Measurements from ENCODE around the gene SLC25A21. TPM values are rescaled to one million over a fixed set of nuclear protein-coding genes. Genes with fewer than 3 reads are reported as not detected.

Gene SLC25A21
- total RNA-seq, 1 donor from 2014 or later = 0.81 TPM

DNA sequence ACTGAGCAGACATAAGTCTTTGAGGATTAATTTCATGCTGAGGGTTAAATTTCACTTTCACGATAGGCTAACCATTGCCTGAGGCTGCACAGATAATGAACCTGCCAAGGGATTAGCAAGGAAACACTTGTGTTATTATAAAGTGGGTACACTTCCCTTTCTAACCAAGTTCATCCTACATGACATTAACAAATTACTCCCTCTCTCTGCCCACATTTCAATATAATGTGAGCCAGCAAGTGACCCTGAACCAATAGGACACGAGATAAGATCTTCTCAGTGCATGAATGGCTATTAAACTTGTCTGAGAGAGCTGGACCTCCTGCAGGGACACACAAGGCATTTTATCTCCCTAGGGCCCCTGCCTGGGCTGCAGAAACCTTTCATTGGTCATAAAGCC lies 337.3 kb downstream of the SLC25A21 start:
- H3K4me3 ChIP-seq (ENCODE audit: low read depth, low read length) = no peak overlapping the region
- TF ChIP-seq, protein P1, sequence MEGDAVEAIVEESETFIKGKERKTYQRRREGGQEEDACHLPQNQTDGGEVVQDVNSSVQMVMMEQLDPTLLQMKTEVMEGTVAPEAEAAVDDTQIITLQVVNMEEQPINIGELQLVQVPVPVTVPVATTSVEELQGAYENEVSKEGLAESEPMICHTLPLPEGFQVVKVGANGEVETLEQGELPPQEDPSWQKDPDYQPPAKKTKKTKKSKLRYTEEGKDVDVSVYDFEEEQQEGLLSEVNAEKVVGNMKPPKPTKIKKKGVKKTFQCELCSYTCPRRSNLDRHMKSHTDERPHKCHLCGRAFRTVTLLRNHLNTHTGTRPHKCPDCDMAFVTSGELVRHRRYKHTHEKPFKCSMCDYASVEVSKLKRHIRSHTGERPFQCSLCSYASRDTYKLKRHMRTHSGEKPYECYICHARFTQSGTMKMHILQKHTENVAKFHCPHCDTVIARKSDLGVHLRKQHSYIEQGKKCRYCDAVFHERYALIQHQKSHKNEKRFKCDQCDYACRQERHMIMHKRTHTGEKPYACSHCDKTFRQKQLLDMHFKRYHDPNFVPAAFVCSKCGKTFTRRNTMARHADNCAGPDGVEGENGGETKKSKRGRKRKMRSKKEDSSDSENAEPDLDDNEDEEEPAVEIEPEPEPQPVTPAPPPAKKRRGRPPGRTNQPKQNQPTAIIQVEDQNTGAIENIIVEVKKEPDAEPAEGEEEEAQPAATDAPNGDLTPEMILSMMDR (conservative IDR thresholded peaks at IDR 0.05; ENCODE audit: low read depth, low read length) = no peak
- no peak for DNase-seq (ENCODE audit: low read depth)

DNA sequence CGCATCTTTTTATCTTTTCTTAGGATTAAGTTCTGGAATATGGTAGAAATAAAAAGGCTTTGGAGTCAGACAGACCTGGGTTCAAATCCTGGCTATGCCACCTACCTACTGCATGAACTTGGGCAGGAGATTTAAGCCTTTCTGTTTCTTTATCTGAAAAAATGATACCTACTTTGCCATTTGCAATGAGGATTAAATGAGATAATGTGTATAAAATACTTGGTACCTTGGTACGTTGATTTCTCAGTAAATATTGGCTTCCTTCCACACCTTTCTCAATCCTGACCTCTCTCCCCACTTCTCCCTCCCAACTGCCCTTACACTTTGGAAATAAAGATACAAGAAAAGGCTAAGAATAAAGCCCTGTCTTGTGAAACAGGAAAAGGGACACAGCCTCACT lies 338.1 kb downstream of the SLC25A21 start:
- TF ChIP-seq, protein P1 (conservative IDR thresholded peaks at IDR 0.05; ENCODE audit: low read depth, low read length) = no peak
- H3K4me3 ChIP-seq (ENCODE audit: low read depth, low read length) = no peak overlapping the region
- no peak for DNase-seq (ENCODE audit: low read depth)

DNA sequence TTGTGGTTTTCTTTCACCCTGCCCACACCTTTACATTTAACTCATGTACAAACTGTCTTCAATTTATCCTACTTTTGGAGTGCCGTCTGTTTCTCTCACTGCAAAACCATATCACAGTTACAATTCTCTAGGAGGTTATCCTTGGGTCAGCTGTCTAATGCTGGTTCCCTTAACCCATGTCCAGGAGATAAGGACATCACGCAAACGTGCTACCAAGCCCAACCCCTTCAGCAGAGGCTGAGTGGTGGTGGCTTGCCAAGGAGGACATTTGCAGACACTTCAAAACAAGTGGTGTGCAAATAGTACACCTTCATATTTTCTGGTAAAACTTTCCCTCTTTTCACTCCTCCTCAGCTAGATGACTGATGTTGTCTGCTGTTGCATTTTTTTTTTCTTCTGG lies 342.9 kb downstream of the SLC25A21 start:
- no peak overlapping the region for H3K4me3 ChIP-seq (ENCODE audit: low read depth, low read length)
- TF ChIP-seq, protein P1 (conservative IDR thresholded peaks at IDR 0.05; ENCODE audit: low read depth, low read length) = no peak
- no peak for DNase-seq (ENCODE audit: low read depth)

DNA sequence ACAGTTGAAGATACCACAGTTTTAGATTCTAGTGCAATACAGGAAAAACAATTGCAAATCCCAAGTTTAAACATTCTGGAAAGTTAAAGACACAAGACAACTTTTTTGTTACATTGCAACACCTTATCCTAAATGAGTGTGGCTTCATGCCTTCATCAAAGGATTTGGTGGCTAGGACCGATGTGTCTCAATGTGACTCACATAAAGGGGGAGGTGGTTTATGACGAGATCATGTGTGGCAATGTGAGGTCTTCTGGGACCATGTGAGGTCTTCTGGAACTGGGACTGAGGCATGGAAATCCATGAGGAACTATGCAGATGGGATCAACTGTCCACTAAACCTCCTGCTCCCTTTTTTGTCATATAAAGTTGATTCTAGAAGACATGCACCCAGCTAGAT lies 344.5 kb downstream of the SLC25A21 start:
- no peak overlapping the region for H3K4me3 ChIP-seq (ENCODE audit: low read depth, low read length)
- TF ChIP-seq, protein P1 (conservative IDR thresholded peaks at IDR 0.05; ENCODE audit: low read depth, low read length) = no peak
- no peak for DNase-seq (ENCODE audit: low read depth)

DNA sequence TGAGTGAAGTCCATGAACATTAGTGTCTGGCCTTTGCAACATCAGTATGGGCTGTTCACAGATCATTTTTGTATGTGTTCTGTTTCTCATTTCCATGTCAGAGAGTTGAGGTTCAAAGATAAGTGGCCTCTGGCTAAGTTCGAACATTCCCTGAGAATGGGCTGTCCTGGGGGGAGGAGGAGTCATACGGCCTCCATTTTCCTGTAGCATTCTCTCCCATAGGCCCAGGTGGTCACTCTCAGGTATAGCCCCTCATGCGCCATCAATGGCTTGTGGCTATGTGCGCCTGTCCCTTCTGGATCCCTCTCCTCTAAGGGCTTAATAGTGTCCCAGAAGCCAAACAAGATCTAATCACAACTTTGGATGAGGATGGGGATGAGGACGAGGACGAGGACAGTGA lies 345.8 kb downstream of the SLC25A21 start:
- no peak overlapping the region for H3K4me3 ChIP-seq (ENCODE audit: low read depth, low read length)
- TF ChIP-seq, protein P1 (conservative IDR thresholded peaks at IDR 0.05; ENCODE audit: low read depth, low read length) = no peak
- no peak for DNase-seq (ENCODE audit: low read depth)

DNA sequence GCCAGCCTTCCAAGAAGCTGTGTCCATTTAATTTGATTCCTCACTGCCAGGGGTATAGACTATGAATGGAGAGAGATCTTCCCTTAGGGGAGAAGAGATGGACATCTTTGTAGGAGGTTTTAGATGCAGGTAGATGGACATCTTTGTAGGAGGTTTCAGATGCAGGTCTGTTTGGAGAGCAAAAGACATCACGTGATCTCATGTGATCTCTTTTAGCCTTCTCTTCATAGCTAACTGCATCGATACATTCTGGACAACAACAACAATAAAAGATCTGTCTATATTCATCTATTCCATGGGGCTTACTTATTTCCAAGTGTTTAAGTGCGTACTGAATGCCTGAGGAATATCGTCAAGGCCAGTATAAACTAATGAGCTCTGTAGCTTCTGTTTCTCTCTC lies 347.6 kb downstream of the SLC25A21 start:
- no peak for DNase-seq (ENCODE audit: low read depth)
- H3K4me3 ChIP-seq (ENCODE audit: low read depth, low read length) = no peak overlapping the region
- TF ChIP-seq, protein P1 (conservative IDR thresholded peaks at IDR 0.05; ENCODE audit: low read depth, low read length) = no peak

DNA sequence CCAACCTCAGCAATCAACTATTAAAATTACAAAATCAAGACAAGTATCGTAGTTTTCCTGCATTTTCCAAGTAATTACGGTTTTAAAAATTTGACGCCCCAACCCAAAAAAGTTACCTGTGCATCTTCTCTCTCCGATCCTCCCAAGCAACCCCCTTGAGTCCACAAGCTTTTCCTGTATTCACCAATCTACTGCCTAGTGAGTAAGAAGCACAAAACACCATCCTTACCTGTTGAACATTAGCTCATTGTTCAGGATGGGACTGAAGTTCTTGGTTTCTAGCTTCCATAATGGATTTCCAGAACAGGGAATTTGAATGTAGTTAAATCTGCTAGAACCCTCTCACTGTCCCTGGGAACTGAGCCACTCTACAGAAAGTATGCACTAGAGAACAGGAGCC lies 348.8 kb downstream of the SLC25A21 start:
- DNase-seq (ENCODE audit: low read depth) = no peak
- H3K4me3 ChIP-seq (ENCODE audit: low read depth, low read length) = no peak overlapping the region
- TF ChIP-seq, protein P1 (conservative IDR thresholded peaks at IDR 0.05; ENCODE audit: low read depth, low read length) = no peak

All from epithelial cell of proximal tubule (primary cell).